HG03175 (cell line): ENCODE measurements around the gene OPCML.

Source experiments
- ATAC-seq: cut with Tn5 transposase; IDR thresholded peaks from one replicate; pipeline ENCODE4 v1.9.1; 2021; ENCODE audit warnings: mild to moderate bottlenecking, moderate library complexity; ENCODE audit not compliant: unreplicated experiment

Gene OPCML

DNA sequence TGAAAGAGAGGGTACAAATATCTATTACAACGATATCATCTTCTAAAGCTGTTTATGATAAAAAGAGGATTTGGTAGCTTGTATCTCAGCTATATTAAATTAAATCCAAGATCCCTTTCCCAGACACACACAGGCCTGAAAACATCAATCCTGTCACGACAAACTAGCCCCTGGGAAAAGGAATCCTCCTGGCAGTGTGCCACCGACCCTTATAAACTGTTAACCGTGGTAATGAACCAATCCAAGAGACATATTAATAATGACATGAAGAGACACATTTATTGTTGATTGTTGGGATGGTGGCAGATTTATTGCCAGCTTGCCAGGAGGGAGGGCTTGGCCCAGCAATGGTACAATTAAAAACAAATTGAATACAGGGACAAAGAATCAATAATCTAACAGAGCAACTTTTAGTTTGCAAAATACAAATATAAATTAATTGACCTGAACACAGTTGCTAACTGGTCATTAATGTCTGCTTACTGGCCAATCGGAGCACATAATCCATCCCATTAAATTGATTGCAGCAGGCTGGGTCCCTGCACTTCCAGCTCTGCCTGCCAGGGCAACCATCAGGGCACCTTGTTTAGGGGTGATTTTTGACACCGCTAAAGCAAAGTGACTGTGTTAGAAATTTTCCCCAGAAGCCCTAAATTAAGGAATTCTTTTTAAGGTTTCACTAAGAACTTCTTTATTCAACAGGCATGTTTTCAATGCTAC is 887.6 kb downstream of the OPCML start:
- no peak for ATAC-seq

DNA sequence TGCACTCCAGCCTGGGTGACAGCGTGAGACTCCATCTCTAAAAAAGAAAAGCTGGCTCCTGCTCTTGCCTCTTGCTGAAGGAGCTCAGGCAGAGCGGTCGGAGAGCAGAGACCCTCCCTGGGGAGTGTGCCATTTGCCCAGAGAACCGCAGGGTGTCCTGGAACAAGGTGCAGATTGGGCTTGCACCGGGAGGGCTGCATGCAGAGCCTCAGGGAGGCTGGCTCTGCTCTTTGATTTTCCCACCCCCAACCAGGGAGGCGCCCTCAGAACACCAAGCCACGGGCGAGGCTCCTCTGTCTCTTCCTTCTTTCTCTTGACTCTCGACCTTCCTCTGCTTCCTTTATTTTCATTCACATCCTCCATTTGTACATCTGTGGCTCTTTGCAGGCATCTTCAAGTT is 889.1 kb downstream of the OPCML start:
- no peak for ATAC-seq

DNA sequence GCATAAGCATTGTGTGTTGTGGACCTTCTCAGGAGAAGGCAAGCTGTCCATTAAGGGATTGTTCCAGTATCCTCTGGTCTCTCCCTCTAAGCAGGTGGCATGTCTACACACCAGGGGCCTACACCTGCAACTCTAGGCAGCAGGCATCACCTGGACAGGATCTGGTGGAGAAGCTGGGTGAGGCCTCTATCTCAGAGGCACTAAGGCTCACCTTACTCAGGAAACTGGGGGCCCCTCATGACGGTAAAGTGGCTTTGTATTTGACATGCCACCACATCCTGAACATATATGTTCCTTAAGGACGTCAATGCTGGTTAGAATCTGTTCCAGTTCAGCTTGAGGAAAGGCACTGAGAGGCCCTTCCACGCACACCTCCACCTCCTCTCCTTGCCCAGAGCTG is 891.3 kb downstream of the OPCML start:
- no peak for ATAC-seq

DNA sequence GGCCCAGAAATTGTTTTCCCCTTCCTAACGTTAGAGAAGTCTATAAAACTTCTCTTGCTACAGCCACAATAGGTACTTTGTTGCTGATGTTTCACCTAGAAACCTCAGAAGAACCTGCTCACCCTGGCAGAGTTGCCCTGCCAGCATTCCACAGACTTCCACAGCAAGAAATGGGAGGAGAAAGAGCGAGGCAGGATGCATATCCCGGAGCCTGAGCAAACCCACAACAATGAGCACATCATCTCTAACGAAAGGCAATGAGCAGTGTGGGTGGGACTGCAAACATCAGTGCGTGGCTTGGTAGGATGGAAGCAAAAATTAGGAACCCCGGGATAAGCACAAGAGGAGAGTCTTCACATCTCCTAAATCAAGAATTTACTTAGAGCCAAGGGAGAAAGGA is 892.3 kb downstream of the OPCML start:
- no peak for ATAC-seq

DNA sequence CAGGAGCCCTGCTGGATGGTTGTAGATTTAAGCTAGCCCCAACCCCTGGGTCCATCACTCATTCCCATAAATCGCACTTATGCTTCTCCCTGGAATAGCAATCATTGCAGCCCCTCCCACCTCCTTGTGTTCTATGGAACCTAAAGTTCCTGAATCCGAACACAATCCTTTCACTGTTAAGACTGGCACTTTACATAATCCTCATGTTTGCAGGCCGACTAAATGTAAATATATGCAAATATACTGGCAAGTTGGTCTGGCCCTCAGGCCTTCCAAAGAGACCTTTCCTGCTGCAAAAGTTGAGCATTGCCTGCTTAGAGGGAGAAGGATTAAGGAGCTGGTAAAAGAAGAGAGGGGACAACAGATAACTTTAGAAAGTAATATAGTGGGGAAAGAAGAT is 892.9 kb downstream of the OPCML start:
- ATAC-seq, result no peak

DNA sequence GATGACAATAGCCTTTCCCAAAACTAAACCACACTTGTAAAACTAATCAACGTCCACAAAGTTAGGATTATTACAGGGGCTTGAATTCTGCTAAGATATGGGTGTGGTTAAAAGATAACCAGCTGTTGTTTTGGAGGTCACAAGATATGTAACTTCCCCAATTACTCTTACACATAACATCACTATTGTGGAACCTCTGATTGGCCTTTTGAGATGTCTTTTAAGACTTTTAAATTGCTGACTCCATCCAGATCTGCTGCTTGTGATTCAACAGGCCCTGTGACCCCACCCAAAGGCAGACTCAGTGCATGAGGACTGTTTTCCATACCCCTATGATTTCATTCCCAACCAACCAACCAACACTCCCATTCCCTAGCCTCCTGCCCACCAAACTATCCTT is 893.9 kb downstream of the OPCML start:
- ATAC-seq, result no peak

DNA sequence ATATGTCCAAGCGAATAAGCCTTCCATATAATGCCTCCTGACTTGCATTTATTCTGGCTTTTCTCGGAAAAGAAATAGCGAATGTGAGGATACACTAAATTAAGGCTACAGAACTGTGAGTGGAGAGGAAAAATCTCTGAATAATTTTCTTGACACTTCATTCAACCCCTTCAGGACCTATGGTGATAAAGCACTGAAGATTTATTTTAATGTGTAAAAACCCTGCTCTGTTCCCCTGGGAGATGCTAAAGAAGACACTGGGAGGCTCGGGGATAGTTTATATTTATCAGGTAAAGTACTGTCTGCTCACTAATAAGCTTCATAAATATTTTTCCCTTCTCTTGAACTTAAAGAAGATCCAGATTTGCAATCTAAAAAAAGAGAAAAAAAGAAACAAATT is 895.8 kb downstream of the OPCML start:
- ATAC-seq, result no peak

DNA sequence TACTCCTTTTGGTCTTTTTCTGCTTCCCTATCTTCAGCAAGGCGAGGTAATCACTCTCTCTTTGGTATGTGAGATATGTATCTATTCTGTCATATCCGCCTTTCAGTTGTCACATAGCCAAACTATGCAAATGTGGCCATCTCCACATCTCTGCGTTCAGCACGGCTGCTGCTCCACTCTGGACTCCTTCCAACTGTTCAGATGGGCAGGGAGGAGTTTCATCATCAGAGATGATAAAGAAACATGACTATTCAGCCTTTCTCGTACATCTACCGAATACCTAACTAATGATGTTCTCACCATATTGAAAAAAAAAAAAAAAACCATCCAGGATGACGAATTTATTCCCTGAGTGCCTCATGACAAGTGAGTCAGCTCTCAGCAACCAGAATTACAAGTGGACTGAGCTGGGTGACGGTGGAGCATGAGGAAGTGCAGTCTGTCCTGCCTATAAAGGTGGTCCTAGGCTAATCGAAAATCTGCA is 899.6 kb downstream of the OPCML start:
- no peak for ATAC-seq

DNA sequence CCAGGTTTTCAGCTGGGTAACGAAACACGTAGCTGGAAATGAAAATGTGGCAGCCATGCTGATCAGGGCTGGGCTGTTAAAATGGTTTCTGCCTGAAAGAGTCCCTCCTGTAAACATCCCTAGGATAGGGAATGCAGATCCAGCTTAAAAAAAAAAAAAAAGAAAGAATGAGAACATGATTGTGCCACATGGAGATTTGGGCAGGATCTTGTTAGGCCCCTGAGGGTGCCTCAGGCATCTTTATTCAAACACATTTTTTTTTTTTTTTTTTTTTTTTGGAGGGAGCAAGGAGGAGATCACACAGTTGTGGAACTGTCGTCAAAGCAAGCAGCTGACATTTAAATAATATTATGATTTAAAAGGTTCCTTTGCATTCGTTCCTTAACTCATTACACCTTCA is 900.3 kb downstream of the OPCML start:
- no peak for ATAC-seq

DNA sequence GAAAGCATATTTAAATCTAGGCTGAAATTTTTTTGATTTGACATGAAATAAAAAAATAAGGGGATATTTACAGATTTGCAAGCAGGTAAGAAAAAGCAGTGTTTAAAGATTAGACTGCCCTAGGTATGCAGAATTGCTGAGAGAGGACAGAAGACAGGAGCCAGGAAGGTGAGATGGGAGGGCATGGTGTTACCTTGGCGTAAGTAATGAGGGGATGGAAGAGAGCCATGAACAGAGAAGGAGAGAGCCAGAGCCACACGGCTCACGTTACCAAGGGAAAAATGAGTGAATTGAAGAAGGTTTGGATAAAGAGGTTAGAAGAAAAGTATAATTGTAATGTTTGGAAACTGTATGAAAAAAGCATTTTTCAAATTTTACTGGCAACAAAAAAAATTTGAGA is 904.3 kb downstream of the OPCML start:
- ATAC-seq, result no peak

DNA sequence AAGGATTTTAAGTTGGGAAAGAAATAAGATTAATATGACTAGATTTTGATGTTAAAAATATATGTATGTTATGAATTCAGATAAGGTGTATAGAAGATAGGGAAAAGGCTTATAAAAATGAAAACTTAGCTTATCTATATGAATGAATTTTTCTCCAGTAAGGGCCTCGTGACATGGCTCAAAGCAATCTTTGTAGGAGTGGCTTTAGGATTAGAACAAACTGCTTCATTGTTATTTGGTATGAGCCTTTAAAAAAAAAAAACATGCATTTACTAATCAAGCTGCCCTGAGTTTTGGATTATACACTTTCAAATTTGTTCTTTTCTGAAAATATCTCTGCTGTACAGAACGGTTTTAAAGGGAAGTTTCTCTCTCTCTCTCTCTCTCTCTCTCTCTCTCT is 905.9 kb downstream of the OPCML start:
- no peak for ATAC-seq

DNA sequence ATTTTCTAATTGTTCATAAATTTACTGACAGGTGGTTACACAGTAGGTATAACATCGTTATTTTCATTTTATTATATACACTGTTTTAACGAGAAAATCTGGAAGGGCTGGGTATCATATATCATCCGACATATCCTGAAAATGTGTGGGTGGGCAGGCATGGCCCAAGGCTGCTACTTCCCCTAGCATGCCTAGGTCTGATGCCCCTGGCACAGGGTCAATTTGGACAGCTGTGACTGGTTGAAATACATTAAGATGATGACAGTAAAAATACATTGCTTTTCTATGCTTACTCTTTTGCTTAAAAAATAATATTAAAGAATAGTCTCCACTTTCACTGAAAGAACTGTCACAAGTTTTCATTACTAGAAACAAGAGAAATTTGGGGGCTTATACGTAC is 908.8 kb downstream of the OPCML start:
- ATAC-seq, result no peak

DNA sequence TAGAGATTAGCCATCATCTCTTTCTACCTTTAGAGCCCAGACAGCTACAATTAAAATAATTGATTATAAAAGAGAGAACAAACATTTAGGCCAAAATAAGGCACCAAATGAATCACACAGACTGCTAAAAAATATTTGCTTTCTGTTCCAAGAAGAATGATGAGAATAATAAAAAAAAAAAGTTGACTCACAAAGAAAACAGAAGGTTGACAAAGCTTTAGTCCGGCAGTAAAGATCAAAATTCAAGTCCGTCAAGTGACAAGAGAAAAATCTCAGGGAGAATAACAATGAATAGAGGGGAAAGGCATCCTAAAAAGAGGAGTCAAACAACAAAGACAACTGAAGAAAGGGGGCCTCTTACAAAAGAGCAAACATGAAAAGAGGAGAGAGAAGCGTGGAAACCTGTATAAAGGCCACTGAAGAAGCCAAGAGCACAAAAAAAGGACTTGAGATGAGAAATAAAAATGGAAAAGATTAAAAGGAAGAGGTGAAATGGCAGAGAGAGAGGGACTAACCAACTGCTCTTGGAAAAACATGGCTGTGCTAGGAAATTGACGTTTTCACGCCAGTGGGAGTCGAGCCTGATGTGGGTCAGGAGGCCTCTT is 910.2 kb downstream of the OPCML start:
- ATAC-seq, result no peak

DNA sequence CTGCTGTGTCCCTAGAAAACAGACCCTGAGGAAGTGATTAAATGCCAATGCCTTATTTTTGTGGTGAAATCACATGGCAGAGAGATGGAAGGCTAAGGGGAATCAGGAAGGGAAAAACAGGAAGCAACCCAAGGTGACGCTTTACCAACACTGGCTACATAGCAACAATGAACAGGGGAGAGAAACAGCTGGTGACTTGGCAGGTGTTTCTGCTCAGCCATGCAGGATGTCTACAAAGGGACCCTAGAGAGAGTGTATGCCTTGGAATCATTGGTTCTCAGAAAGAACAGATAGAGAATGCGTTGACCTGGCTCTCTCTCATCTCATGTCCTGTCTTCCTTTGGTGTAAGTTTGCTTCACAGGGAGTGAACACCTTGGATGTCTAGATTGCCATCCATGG is 911.9 kb downstream of the OPCML start:
- ATAC-seq, result no peak

DNA sequence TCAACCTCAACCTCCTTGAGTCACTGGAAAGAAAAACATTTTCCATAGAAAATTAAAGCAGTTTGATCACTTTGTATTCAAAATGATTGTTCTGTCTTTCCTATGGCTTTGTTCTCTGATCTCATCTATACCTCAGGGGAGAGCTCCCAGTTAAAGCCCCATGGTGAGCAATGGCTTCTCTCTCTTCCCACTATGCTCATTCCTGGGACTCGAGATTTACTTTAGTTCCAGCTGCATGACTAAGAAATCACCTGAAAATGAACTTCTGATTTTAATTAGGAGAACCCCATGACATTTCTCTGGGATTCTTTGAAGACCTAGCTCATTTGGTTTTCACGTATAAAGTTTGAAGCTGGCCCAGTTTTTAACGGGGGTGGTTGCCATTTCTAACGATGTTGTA is 921.5 kb downstream of the OPCML start:
- ATAC-seq, result no peak

DNA sequence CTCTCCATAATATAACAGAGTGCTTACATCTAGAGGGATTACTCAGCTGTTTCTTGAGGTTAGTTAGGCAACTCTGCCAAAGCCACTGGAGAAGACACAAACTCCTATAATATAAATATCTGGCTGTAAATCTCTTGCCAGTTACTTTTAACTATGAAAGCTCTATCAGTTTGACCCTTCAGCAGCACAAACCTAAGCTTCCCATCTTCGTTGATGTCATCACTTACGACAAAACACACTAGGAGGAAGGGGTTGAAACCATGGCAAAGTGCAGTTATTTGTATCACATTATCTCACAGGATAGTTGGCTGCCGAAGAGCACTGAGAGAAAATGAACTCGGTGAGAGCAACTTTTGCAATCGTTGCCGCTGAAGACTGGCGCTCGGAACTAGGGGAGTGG is 922.1 kb downstream of the OPCML start:
- ATAC-seq, result no peak

DNA sequence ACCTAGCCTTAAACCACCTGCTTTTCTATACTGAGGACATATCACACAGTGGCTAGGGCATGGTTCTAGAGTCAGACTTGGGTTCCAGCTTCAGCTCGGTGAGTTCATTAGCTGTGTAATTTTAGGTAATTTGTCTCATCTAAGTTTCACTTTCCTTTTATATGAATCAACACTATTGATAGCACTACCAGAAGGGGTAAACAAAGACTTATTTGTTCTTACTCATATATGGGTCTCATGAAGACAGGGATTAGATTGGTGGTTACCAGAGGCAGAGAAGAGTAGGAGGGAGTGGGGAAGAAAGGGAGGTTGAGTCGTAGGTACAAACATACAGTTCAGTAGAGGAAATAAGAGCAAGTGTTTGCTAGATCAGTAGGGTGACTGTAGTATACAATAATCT is 924.7 kb downstream of the OPCML start:
- no peak for ATAC-seq

DNA sequence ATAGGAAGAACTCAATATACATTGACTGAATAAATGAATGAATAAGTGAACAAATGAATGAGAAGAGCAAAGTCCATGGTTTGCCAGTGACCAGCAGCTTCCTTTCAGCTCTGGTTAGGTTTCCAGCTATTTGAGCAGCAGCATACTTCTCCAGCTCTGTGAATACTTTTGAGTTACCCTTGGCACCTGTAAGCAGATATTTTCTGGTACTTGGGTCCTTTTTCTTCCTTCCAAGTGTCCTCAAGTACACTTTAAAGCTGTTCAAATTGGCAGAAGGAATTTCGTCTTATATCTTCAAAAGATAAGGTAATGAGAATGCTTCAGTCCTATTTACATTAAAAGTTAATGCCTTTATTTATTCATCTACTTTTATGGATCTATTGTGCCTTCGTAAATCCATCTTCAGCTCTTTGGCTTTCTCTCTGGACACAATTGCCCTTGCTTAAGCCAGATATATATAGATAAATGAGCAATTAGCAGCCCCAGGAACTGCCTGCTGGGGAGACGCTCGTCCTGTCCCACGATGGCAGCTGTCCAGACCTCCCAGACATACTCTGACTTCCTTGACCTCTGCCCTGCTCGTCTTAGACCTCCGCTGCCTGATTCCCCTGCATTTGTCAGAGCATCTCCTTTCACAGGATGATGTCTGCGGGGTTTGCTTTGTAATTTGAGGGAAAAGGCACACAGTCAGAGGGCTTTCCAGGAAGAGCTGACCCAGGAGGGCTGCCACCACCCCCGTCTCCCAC is 926.3 kb downstream of the OPCML start:
- ATAC-seq, result no peak

DNA sequence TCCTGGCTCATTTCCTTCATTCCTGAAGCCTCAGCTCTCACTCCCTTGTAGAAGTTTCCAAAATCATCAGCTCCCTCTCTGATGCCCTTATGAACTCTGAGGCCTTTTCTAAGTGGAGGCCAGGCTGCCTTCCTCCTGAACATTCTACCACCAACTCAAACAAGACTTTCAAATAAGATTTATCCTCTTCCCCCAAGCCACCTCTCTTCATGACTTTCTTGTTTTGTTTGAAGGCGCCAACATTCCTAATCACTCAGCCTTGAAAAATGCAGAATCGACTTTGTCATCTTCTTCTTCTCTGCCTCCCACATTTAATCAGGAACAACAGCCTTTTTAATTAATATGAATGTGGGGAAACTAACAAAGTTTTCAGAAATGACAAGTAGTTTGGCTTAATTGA is 927.9 kb downstream of the OPCML start:
- no peak for ATAC-seq

DNA sequence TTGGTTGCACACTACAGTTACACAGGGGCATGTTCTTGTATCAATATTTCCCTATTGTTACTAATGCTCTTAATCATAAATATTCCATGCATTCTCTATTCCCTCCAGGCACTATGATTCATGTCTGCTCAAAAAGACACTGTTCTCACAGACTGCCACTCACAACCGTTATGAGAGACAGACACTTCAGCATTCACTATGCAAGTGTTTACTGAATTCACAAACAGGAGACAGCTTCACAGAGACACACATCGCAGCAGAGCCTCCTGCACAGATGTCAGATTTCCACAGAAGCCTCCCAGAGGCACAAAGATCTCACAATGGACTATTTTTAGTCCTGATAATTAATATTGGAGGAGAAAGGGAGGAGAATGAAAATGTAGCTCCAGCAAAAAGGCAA is 930.4 kb downstream of the OPCML start:
- ATAC-seq, result no peak

DNA sequence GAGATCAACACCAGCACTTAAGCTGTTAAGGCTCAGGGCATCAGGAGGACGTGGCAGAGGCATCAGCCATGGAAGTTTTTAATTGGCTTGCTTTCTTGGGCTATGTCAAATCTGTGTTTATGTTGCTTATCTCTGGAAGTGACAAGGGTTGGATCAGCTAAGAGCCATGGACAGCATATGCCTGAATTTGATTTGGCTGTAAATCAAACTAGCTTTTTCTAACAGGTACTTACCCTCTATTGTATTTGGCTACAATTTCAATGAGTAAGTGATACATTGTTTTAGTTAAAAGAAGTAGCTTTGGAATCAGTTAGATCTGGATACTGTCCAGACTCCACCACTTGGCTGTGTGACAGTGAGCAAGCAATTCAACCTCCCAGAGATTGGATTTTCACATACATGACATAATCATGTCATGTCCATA is 936.6 kb downstream of the OPCML start:
- ATAC-seq, result no peak

DNA sequence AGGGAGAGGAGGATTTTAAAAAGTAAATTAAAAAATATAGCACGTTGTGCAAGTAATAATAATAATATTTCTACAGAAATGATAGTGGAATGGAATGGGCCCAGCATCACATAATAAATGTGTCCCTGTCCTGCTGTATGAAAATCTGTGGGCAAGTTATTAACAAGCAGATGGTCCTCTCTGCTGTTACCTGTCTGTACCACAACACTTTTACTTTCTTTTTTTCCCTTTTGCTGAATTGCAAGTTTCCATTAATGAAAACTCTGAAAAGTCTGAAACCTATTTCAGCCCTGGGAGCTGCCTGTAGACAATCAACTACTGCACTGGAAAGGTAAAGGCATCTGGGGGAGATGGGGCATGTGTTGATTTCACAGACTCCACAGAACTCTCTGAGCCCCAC is 937.1 kb downstream of the OPCML start:
- ATAC-seq, result no peak
